Tibial nerve (tissue), 4 donors: Measurements from ENCODE around the gene MGP. TPM values are rescaled to one million over a fixed set of nuclear protein-coding genes. Genes with fewer than 3 reads are reported as not detected.

Experiments
- DNase-seq, 2 donors: peaks; one replicate each; pipeline ENCODE4 v3.0.0-alpha.2; 2019; ENCODE audit warnings: low spot score in 2 of 2
- H3K27ac ChIP-seq, 4 donors: fragments of 200-600 bp; sonication (generic) in 3 of 4; one replicate each; pipeline ENCODE4 v1.5.1; 2017 to 2019; ENCODE audit warnings: mild to moderate bottlenecking in 1 of 4
- H3K27me3 ChIP-seq, 2 donors: fragments of 200-600 bp; sonication (generic) in 1 of 2; one replicate each; pipeline versions ENCODE4 v1.5.1 to v1.6.0; 2017 to 2019
- H3K36me3 ChIP-seq, 3 donors: fragments of 200-600 bp; sonication (generic); one replicate each; pipeline ENCODE4 v1.5.1; 2018 to 2019
- H3K4me1 ChIP-seq, 4 donors: fragments of 200-600 bp; sonication (generic) in 3 of 4; one replicate each; pipeline ENCODE4 v1.5.1; 2017 to 2019
- H3K4me3 ChIP-seq, 4 donors: fragments of 200-600 bp; sonication (generic) in 3 of 4; one replicate each; pipeline ENCODE4 v1.5.1; 2017 to 2019; ENCODE audit warnings: mild to moderate bottlenecking in 1 of 4, moderate library complexity in 1 of 4
- H3K9me3 ChIP-seq, 4 donors: fragments of 200-600 bp; sonication (generic) in 3 of 4; one replicate each; pipeline ENCODE4 v1.5.1; 2017 to 2019
- EP300 ChIP-seq, 2 donors: sonication (generic); formaldehyde crosslinking; IDR thresholded peaks; one replicate each; pipeline ENCODE4 v1.6.1; 2017; ENCODE audit warnings: antibody characterized with exemption in 2 of 2, mild to moderate bottlenecking in 1 of 2
- POLR2A ChIP-seq, 2 donors: fragments of 450-650 bp; IDR thresholded peaks; one replicate each; pipeline ENCODE4 v1.6.1; 2017; ENCODE audit warnings: antibody characterized with exemption in 2 of 2, mild to moderate bottlenecking in 2 of 2, moderate library complexity in 2 of 2
- WGBS, 2 donors: methylation state at CpG; one replicate each; pipeline ENCODE4 v1.1.5; 2018; 5-methylcytosine and 5-hydroxymethylcytosine counted together
- total RNA-seq, 4 donors: library from RNA; depleted of rRNA; stranded (reverse); fragments of >200 nt; gene quantifications; one replicate each; pipeline ENCODE4 v1.1.0, GENCODE V29; 2016
- TF ChIP-seq, protein P1 (sequence below), 5 experiments: fragments of 200-600 bp in 3 of 5; fragments of 450-650 bp in 2 of 5; sonication (generic) in 3 of 5; IDR thresholded peaks; one replicate each; pipeline ENCODE4 v1.5.1; 2016 to 2019; ENCODE audit warnings: antibody characterized with exemption in 5 of 5, mild to moderate bottlenecking in 3 of 5, moderate library complexity in 2 of 5

Gene MGP
- total RNA-seq, 4 donors from 2014 or later: 187 to 759 (median 492) TPM

DNA sequence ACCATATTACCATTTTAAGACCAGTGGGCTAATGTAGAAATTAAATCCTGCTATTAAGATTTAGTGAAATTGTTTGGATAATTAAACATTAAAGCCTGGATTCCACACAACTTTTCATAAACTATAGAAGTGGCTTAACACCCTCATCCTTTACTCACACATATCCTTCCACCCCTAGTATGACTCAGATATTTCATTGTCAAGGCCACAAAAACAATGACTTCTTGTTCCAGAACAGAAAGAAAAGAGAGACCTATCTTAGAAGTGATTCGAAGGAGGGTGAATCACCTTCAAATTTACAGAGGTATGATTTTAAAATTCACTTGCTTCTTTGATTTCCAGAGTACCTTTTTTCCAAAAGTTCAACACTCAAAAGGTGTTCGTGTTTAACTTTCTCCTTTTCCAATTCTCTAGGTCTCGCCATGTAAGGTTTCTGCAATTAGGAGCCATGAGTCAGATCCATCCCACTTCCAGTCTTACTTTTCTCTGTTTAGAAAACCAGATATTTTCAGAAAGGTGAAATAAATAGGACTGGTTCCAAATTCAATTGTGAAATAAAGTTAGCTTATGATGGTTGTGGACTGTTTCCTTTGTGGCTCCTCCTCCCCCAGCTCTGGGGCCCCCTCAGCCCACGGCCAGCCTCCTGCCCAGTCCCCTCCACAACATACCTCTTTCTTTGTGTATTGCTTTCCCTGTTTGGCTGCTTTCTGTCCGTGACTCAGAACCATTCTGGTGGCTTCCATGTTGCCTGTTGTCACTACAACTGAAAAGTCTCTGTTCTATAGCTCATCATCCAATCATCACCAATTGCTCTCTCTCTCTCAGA lies 24.6 kb upstream of the MGP start:
- TF ChIP-seq EP300 (IDR thresholded peaks at IDR 0.05) (no peak), POLR2A (IDR thresholded peaks at IDR 0.05) (no peak)
- TF ChIP-seq, protein P1, sequence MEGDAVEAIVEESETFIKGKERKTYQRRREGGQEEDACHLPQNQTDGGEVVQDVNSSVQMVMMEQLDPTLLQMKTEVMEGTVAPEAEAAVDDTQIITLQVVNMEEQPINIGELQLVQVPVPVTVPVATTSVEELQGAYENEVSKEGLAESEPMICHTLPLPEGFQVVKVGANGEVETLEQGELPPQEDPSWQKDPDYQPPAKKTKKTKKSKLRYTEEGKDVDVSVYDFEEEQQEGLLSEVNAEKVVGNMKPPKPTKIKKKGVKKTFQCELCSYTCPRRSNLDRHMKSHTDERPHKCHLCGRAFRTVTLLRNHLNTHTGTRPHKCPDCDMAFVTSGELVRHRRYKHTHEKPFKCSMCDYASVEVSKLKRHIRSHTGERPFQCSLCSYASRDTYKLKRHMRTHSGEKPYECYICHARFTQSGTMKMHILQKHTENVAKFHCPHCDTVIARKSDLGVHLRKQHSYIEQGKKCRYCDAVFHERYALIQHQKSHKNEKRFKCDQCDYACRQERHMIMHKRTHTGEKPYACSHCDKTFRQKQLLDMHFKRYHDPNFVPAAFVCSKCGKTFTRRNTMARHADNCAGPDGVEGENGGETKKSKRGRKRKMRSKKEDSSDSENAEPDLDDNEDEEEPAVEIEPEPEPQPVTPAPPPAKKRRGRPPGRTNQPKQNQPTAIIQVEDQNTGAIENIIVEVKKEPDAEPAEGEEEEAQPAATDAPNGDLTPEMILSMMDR (IDR thresholded peaks at IDR 0.05): no peak
- 73 to 80% methylated on average over 5 of the region's 5 CpGs for WGBS, 2 donors
- no peak overlapping the region for H3K27ac ChIP-seq

DNA sequence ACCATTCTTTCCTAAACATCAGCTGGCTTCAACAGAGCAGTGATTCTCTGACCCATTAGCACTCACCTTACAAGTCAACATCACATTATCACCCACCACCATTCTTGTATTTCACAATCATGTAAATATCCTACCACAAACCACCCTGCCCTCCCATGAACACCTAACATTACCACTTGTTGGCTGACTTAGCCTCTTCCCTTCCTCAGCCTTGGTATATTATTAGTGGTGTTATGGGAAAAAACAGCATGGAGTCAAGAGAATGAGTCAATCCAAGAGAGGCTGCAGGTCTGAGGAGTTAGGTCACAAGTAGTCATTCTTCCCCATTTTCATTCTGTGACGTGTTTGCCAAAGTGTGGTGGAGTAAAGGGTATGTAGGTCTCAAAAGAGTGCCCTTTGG lies 22.3 kb upstream of the MGP start:
- no peak for DNase-seq
- Histone ChIP-seq H3K27me3 (no peaks in the 10 kb centered on the region), H3K4me1 (peaks cover 0 to 24% (median 4%) of the 10 kb centered on the region in 4 donors), H3K4me3 (no peak overlapping the region), H3K27ac (no peak overlapping the region), H3K36me3 (no peaks in the 10 kb centered on the region), H3K9me3 (no peaks in the 10 kb centered on the region)
- WGBS, 2 donors: 88 to 91% methylated on average over 1 of the region's 1 CpG
- TF ChIP-seq POLR2A (IDR thresholded peaks at IDR 0.05): no peak
- TF ChIP-seq, protein P1 (IDR thresholded peaks at IDR 0.05): no peak
- TF ChIP-seq EP300 (IDR thresholded peaks at IDR 0.05): no peak

More for the DNA sequence above, 24.6 kb upstream of the MGP start:
- no peak overlapping the region for H3K4me3 ChIP-seq
- H3K9me3 ChIP-seq: no peaks in the 10 kb centered on the region
- no peaks in the 10 kb centered on the region for H3K36me3 ChIP-seq
- H3K4me1 ChIP-seq: peaks cover 0 to 29% (median 3%) of the 10 kb centered on the region in 4 donors
- DNase-seq: no peak
- no peaks in the 10 kb centered on the region for H3K27me3 ChIP-seq

DNA sequence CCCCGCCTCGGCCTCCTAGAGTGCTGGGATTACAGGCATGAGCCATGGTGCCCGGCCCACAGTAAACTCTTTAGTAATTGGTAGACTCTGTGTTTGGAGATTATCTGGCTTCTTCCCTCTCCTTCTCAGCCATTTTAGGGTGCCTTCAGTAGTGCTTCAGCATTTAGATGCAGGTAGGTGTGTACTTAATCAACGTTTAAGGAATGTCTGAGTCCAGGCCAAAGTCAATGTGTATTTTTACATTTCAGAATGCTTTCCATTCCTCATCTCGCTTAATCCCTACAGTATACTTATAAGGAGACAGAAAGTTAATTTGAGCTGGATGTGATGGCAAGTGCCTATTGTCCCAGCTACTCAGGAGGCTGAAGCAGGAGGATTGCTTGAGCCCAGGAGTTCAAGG lies 20.5 kb upstream of the MGP start:
- Histone ChIP-seq H3K4me1 (peaks cover 0 to 17% (median 9%) of the 10 kb centered on the region in 4 donors), H3K4me3 (no peak overlapping the region), H3K27me3 (no peaks in the 10 kb centered on the region), H3K9me3 (no peaks in the 10 kb centered on the region), H3K36me3 (no peaks in the 10 kb centered on the region), H3K27ac (peak overlapping the region in 1 of 4 donors; percentile 45)
- DNase-seq: no peak
- TF ChIP-seq POLR2A (IDR thresholded peaks at IDR 0.05) (no peak), EP300 (IDR thresholded peaks at IDR 0.05) (no peak)
- TF ChIP-seq, protein P1 (IDR thresholded peaks at IDR 0.05): no peak
- WGBS, 2 donors: 71 to 80% methylated on average over 5 of the region's 5 CpGs

DNA sequence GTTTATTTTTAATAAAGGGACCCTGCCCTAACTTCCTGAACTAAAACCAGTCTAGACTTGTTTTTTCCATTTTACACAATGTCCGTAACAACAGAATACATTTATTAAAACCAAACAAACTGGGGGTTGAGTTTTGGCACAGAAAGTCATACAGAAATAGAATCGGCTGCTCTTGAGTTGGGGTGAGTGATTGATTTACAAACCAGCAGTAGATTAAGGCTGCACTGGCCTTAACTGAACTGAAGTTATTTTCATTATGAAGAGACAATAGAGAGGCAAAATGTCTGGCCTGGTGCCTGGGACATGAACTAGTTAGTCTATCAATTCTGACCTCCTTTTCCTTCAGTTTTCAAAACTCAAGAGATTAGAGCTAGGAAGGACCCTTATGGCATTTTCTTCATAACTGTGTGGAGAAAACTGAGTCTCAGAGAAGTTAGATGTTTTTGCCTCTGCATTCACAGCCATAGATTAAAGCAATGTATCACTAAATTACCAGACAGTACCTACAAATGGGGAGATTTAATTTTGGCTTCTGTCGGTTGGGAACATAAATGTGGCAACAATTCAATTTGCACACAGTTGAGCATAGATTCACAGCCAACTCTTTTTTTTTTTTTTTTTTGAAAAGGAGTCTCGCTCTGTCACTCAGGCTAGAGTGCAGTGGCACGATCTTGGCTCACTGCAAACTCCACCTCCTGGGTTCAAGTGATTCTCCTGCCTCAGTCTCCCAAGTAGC lies 19.8 kb upstream of the MGP start:
- DNase-seq: no peak
- WGBS, 2 donors: 37 to 41% methylated on average over 5 of the region's 5 CpGs
- no peak overlapping the region for H3K4me3 ChIP-seq

More for the DNA sequence above, 19.8 kb upstream of the MGP start:
- Histone ChIP-seq H3K36me3 (no peaks in the 10 kb centered on the region), H3K27me3 (no peaks in the 10 kb centered on the region), H3K27ac (peak overlapping the region in 3 of 4 donors; percentile 16 to 45 (median 36)), H3K4me1 (peaks cover 0 to 19% (median 9%) of the 10 kb centered on the region in 4 donors), H3K9me3 (no peaks in the 10 kb centered on the region)
- TF ChIP-seq EP300 (IDR thresholded peaks at IDR 0.05) (no peak), POLR2A (IDR thresholded peaks at IDR 0.05) (no peak)
- TF ChIP-seq, protein P1 (IDR thresholded peaks at IDR 0.05): no peak
